Measurements from ENCODE around the gene KAT6B. TPM values are rescaled to one million over a fixed set of nuclear protein-coding genes. Genes with fewer than 3 reads are reported as not detected.

Gene KAT6B
- total and polyA plus RNA-seq, 4 experiments from 2014 or later = 10.9 to 63.9 (median 52.4) TPM

GRCh38 chr10:75016325-75016724 is 189.9 kb downstream of the KAT6B start:
- Mint-ChIP-seq H3K36me3 (peaks cover 28 to 40% of the 10 kb centered on the region in 2 donors), H3K9me3 (no peaks in the 10 kb centered on the region), H3K27ac (peak overlapping the region in 5 of 7 donors; percentile 6 to 66 (median 25)), H3K4me1 (peaks cover 32 to 51% (median 43%) of the 10 kb centered on the region in 4 donors), H3K4me3 (no peak overlapping the region), H3K27me3 (no peaks in the 10 kb centered on the region)
- intact Hi-C loops (cut with micrococcal nuclease) = loop anchor here (10.0 kb wide), 1 partner anchor 282 kb away; no protein-coding TSS in a partner anchor
- Histone ChIP-seq H3K9me3 (ENCODE audit: control insufficient read depth in 1 of 2, low read length in 2 of 2) (no peaks in the 10 kb centered on the region), H3K4me1 (ENCODE audit: insufficient read depth, low read length) (peaks cover 28% of the 10 kb centered on the region), H3K27me3 (ENCODE audit: insufficient read depth, low read length) (no peaks in the 10 kb centered on the region), H3K4me3 (ENCODE audit: low read length in 2 of 2) (no peak overlapping the region), H3K36me3 (ENCODE audit: insufficient read depth, low read length) (peaks cover 13% of the 10 kb centered on the region), H3K27ac (ENCODE audit: low read depth, low read length) (no peak overlapping the region)
- no peak for DNase-seq
- ChIA-PET POLR2A (ENCODE audit: partially characterized antibody) (no interaction called here), CTCF (ENCODE audit: partially characterized antibody) (no interaction called here)

- ChIA-PET POLR2A (ENCODE audit: partially characterized antibody) (no interaction called here), CTCF (ENCODE audit: partially characterized antibody) (interaction anchor here (1.0 to 1.3 kb wide), 2 partner anchors 217 to 750 kb away, joined by 3 read pairs; partner anchors contain the start of gene COMTD1)
- Histone ChIP-seq H3K4me3 (ENCODE audit: low read length in 2 of 2) (no peak overlapping the region), H3K27ac (ENCODE audit: low read depth, low read length) (no peak overlapping the region), H3K36me3 (ENCODE audit: insufficient read depth, low read length) (peaks cover 28% of the 10 kb centered on the region), H3K27me3 (ENCODE audit: insufficient read depth, low read length) (no peaks in the 10 kb centered on the region), H3K9me3 (ENCODE audit: control insufficient read depth in 1 of 2, low read length in 2 of 2) (no peaks in the 10 kb centered on the region), H3K4me1 (ENCODE audit: insufficient read depth, low read length) (peaks cover 24% of the 10 kb centered on the region)
- H3K9me3 Mint-ChIP-seq = no peaks in the 10 kb centered on the region
- DNase-seq = no peak
- peaks cover 28 to 44% (median 37%) of the 10 kb centered on the region in 4 donors for H3K4me1 Mint-ChIP-seq
- peak overlapping the region in 2 of 7 donors; percentile 42 to 61 for H3K27ac Mint-ChIP-seq
- intact Hi-C loops (cut with micrococcal nuclease) = loop anchor here (10.0 kb wide), 1 partner anchor 283 kb away; no protein-coding TSS in a partner anchor
- H3K27me3 Mint-ChIP-seq = no peaks in the 10 kb centered on the region
- H3K36me3 Mint-ChIP-seq = peaks cover 27 to 50% of the 10 kb centered on the region in 2 donors
- no peak overlapping the region for H3K4me3 Mint-ChIP-seq
Observed at GRCh38 chr10:75018251-75018650, 191.9 kb downstream of the KAT6B start.

- Mint-ChIP-seq H3K27me3 (no peaks in the 10 kb centered on the region), H3K4me3 (no peak overlapping the region), H3K36me3 (peaks cover 29 to 54% of the 10 kb centered on the region in 2 donors), H3K4me1 (peaks cover 23 to 38% (median 32%) of the 10 kb centered on the region in 4 donors), H3K27ac (peak overlapping the region in 2 of 7 donors; percentile 42 to 61), H3K9me3 (no peaks in the 10 kb centered on the region)
- Histone ChIP-seq H3K27me3 (ENCODE audit: insufficient read depth, low read length) (no peaks in the 10 kb centered on the region), H3K36me3 (ENCODE audit: insufficient read depth, low read length) (peaks cover 31% of the 10 kb centered on the region), H3K4me3 (ENCODE audit: low read length in 2 of 2) (no peak overlapping the region), H3K4me1 (ENCODE audit: insufficient read depth, low read length) (peaks cover 18% of the 10 kb centered on the region), H3K9me3 (ENCODE audit: control insufficient read depth in 1 of 2, low read length in 2 of 2) (no peaks in the 10 kb centered on the region), H3K27ac (ENCODE audit: low read depth, low read length) (no peak overlapping the region)
- CTCF ChIA-PET (ENCODE audit: partially characterized antibody) = interaction anchor here (0.7 to 5.0 kb wide), 11 partner anchors 10 to 792 kb away, joined by 3 to 22 read pairs (median 5); no protein-coding TSS in a partner anchor
- POLR2A ChIA-PET (ENCODE audit: partially characterized antibody) = no interaction called here
- intact Hi-C loops (cut with micrococcal nuclease) = loop anchor here (1.0 to 10.0 kb wide), 3 partner anchors 284 to 752 kb away; no protein-coding TSS in a partner anchor
- DNase-seq = no peak
Observed at GRCh38 chr10:75018686-75019307, 192.4 kb downstream of the KAT6B start.

GRCh38 chr10:75019370-75019769 is 193.0 kb downstream of the KAT6B start:
- POLR2A ChIA-PET (ENCODE audit: partially characterized antibody) = no interaction called here
- Histone ChIP-seq H3K4me1 (ENCODE audit: insufficient read depth, low read length) (peaks cover 14% of the 10 kb centered on the region), H3K9me3 (ENCODE audit: control insufficient read depth in 1 of 2, low read length in 2 of 2) (no peaks in the 10 kb centered on the region), H3K36me3 (ENCODE audit: insufficient read depth, low read length) (peaks cover 32% of the 10 kb centered on the region), H3K27ac (ENCODE audit: low read depth, low read length) (no peak overlapping the region), H3K27me3 (ENCODE audit: insufficient read depth, low read length) (no peaks in the 10 kb centered on the region), H3K4me3 (ENCODE audit: low read length in 2 of 2) (no peak overlapping the region)
- peak overlapping the region in 2 of 7 donors; percentile 5 to 27 for H3K27ac Mint-ChIP-seq
- H3K4me1 Mint-ChIP-seq = peaks cover 19 to 34% (median 27%) of the 10 kb centered on the region in 4 donors
- CTCF ChIA-PET (ENCODE audit: partially characterized antibody) = interaction anchor here (0.7 to 5.0 kb wide), 14 partner anchors 10 to 792 kb away, joined by 3 to 22 read pairs (median 4); no protein-coding TSS in a partner anchor
- no peaks in the 10 kb centered on the region for H3K9me3 Mint-ChIP-seq
- DNase-seq = peak in 4 of 5 donors; percentile 17 to 43 (median 32)
- H3K4me3 Mint-ChIP-seq = no peak overlapping the region
- intact Hi-C loops (cut with micrococcal nuclease) = loop anchor here (1.0 to 10.0 kb wide), 3 partner anchors 285 to 753 kb away; no protein-coding TSS in a partner anchor
- H3K36me3 Mint-ChIP-seq = peaks cover 30 to 56% of the 10 kb centered on the region in 2 donors
- H3K27me3 Mint-ChIP-seq = no peaks in the 10 kb centered on the region

GRCh38 chr10:75020168-75020567 is 193.8 kb downstream of the KAT6B start:
- no peak overlapping the region for H3K4me3 Mint-ChIP-seq
- no peaks in the 10 kb centered on the region for H3K9me3 Mint-ChIP-seq
- no peaks in the 10 kb centered on the region for H3K27me3 ChIP-seq (ENCODE audit: insufficient read depth, low read length)
- no peaks in the 10 kb centered on the region for H3K27me3 Mint-ChIP-seq
- intact Hi-C loops (cut with micrococcal nuclease) = loop anchor here (5.0 to 10.0 kb wide), 2 partner anchors 215 to 773 kb away; partner anchors contain the start of gene COMTD1
- POLR2A ChIA-PET (ENCODE audit: partially characterized antibody) = no interaction called here
- H3K27ac Mint-ChIP-seq = peak overlapping the region in 1 of 7 donors; percentile 48
- peaks cover 12 to 26% (median 19%) of the 10 kb centered on the region in 4 donors for H3K4me1 Mint-ChIP-seq
- no peak for DNase-seq
- H3K4me3 ChIP-seq (ENCODE audit: low read length in 2 of 2) = no peak overlapping the region
- CTCF ChIA-PET (ENCODE audit: partially characterized antibody) = interaction anchor here (0.7 to 5.0 kb wide), 14 partner anchors 11 to 793 kb away, joined by 3 to 22 read pairs (median 4); partner anchors contain the start of gene COMTD1
- H3K9me3 ChIP-seq (ENCODE audit: control insufficient read depth in 1 of 2, low read length in 2 of 2) = no peaks in the 10 kb centered on the region
- peaks cover 36 to 63% of the 10 kb centered on the region in 2 donors for H3K36me3 Mint-ChIP-seq
- H3K27ac ChIP-seq (ENCODE audit: low read depth, low read length) = no peak overlapping the region
- peaks cover 40% of the 10 kb centered on the region for H3K36me3 ChIP-seq (ENCODE audit: insufficient read depth, low read length)
- peaks cover 6% of the 10 kb centered on the region for H3K4me1 ChIP-seq (ENCODE audit: insufficient read depth, low read length)

- CTCF ChIA-PET (ENCODE audit: partially characterized antibody) = interaction anchor here (0.7 to 5.0 kb wide), 11 partner anchors 10 to 778 kb away, joined by 3 to 22 read pairs (median 3); partner anchors contain the start of gene COMTD1
- H3K9me3 Mint-ChIP-seq = no peaks in the 10 kb centered on the region
Observed at GRCh38 chr10:75021379-75022249, 195.2 kb downstream of the KAT6B start.

More at GRCh38 chr10:75021379-75022249, 195.2 kb downstream of the KAT6B start:
- DNase-seq = no peak
- intact Hi-C loops (cut with micrococcal nuclease) = loop anchor here (5.0 to 10.0 kb wide), 2 partner anchors 213 to 774 kb away; partner anchors contain the start of gene COMTD1
- no peaks in the 10 kb centered on the region for H3K9me3 ChIP-seq (ENCODE audit: control insufficient read depth in 1 of 2, low read length in 2 of 2)
- H3K4me3 ChIP-seq (ENCODE audit: low read length in 2 of 2) = no peak overlapping the region
- no peak overlapping the region for H3K4me3 Mint-ChIP-seq
- no peak overlapping the region for H3K27ac ChIP-seq (ENCODE audit: low read depth, low read length)
- no peaks in the 10 kb centered on the region for H3K4me1 ChIP-seq (ENCODE audit: insufficient read depth, low read length)
- H3K27me3 Mint-ChIP-seq = no peaks in the 10 kb centered on the region
- H3K27me3 ChIP-seq (ENCODE audit: insufficient read depth, low read length) = no peaks in the 10 kb centered on the region
- peaks cover 45 to 70% of the 10 kb centered on the region in 2 donors for H3K36me3 Mint-ChIP-seq
- H3K27ac Mint-ChIP-seq = peak overlapping the region in 5 of 7 donors; percentile 2 to 36 (median 5)
- POLR2A ChIA-PET (ENCODE audit: partially characterized antibody) = no interaction called here
- peaks cover 48% of the 10 kb centered on the region for H3K36me3 ChIP-seq (ENCODE audit: insufficient read depth, low read length)
- H3K4me1 Mint-ChIP-seq = peaks cover 4 to 14% (median 9%) of the 10 kb centered on the region in 4 donors

Measured in CD4-positive, alpha-beta memory T cell (primary cell).